ENCODE results near the gene PCBD2.

The PCBD2 gene

DNA sequence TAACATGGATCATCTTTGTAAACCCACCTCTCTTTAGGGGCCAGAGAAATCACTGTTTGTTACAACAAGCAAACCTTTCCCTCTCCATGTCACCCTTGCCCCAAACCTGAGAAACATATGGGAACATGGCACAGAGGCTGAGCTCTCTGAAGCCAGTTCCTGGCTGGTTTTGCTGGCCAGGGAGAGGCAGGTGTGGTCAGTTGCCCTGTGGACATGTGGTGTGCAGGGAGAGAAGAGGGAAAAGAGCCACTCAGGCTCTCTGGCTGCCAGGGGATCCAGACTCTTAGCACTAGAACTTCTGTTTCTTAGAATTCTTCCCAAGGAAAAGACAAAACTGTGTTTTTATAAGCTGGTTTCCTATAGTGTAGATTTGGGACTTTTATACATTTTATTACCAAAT is 58.2 kb downstream of the PCBD2 start:
- Histone ChIP-seq H3F3A (ENCODE audit: insufficient read depth, low read length) (no peaks in the 10 kb centered on the region), H3K9ac (ENCODE audit: low read length) (no peak overlapping the region), H3K9me2 (replicated peaks; ENCODE audit: insufficient read depth, low read length) (no peaks in the 10 kb centered on the region), H3K27ac (ENCODE audit: low read length) (no peak overlapping the region), H3K79me2 (ENCODE audit: low read length) (no peaks in the 10 kb centered on the region), H4K20me1 (ENCODE audit: insufficient read depth, low read length) (no peaks in the 10 kb centered on the region), H3K4me2 (ENCODE audit: low read depth, low read length) (no peak overlapping the region), H3K27me3 (replicated peaks; ENCODE audit: insufficient read depth, low read length) (no peaks in the 10 kb centered on the region), H3K36me3 (replicated peaks; ENCODE audit: insufficient read depth, low read length) (no peaks in the 10 kb centered on the region), H3K9me3 (replicated peaks; ENCODE audit: insufficient read depth, low read length) (no peaks in the 10 kb centered on the region), H3K4me1 (ENCODE audit: low read length) (0 out of 2 replicates have a peak, but pooled peaks cover 7% of the 10 kb centered on the region), H3K4me3 (ENCODE audit: low read length) (no peak overlapping the region), H2AFZ (ENCODE audit: low read length) (no peak overlapping the region)
- no peak for TF ChIP-seq EZH2 (optimal IDR thresholded peaks at IDR 0.05; ENCODE audit: low read depth, low read length)
- TF ChIP-seq EZH2phosphoT487 (IDR thresholded peaks at IDR 0.05; ENCODE audit: low read length), result no peak
- no peak for TF ChIP-seq CTCF (IDR thresholded peaks at IDR 0.05; ENCODE audit: low read length)
- no peak for DNase-seq

GRCh38 chr5:134964359-134965270 is 59.7 kb downstream of the PCBD2 start:
- no peak overlapping the region for H3K4me3 ChIP-seq (ENCODE audit: low read length)
- H3K36me3 ChIP-seq (replicated peaks; ENCODE audit: insufficient read depth, low read length), result no peaks in the 10 kb centered on the region
- DNase-seq, result no peak
- H3K79me2 ChIP-seq (ENCODE audit: low read length), result no peaks in the 10 kb centered on the region
- no peak overlapping the region for H2AFZ ChIP-seq (ENCODE audit: low read length)
- H3K9me2 ChIP-seq (replicated peaks; ENCODE audit: insufficient read depth, low read length), result no peaks in the 10 kb centered on the region
- H3K27me3 ChIP-seq (replicated peaks; ENCODE audit: insufficient read depth, low read length), result no peaks in the 10 kb centered on the region
- no peaks in the 10 kb centered on the region for H3F3A ChIP-seq (ENCODE audit: insufficient read depth, low read length)
- H3K4me2 ChIP-seq (ENCODE audit: low read depth, low read length), result no peak overlapping the region
- no peak overlapping the region for H3K9ac ChIP-seq (ENCODE audit: low read length)
- no peak overlapping the region for H3K27ac ChIP-seq (ENCODE audit: low read length)
- TF ChIP-seq EZH2 (optimal IDR thresholded peaks at IDR 0.05; ENCODE audit: low read depth, low read length) (no peak), CTCF (IDR thresholded peaks at IDR 0.05; ENCODE audit: low read length) (no peak), EZH2phosphoT487 (IDR thresholded peaks at IDR 0.05; ENCODE audit: low read length) (no peak)
- 0 out of 2 replicates have a peak, but pooled peaks cover 7% of the 10 kb centered on the region for H3K4me1 ChIP-seq (ENCODE audit: low read length)
- no peaks in the 10 kb centered on the region for H3K9me3 ChIP-seq (replicated peaks; ENCODE audit: insufficient read depth, low read length)
- no peaks in the 10 kb centered on the region for H4K20me1 ChIP-seq (ENCODE audit: insufficient read depth, low read length)

GRCh38 chr5:134965271-134965825 is 60.4 kb downstream of the PCBD2 start:
- no peak overlapping the region for H3K4me2 ChIP-seq (ENCODE audit: low read depth, low read length)
- peak; percentile 8 for DNase-seq
- no peak for TF ChIP-seq EZH2phosphoT487 (IDR thresholded peaks at IDR 0.05; ENCODE audit: low read length)
- TF ChIP-seq EZH2 (optimal IDR thresholded peaks at IDR 0.05; ENCODE audit: low read depth, low read length), result no peak
- TF ChIP-seq CTCF (IDR thresholded peaks at IDR 0.05; ENCODE audit: low read length), result no peak

More at GRCh38 chr5:134965271-134965825, 60.4 kb downstream of the PCBD2 start:
- Histone ChIP-seq H3K79me2 (ENCODE audit: low read length) (no peaks in the 10 kb centered on the region), H3F3A (ENCODE audit: insufficient read depth, low read length) (no peaks in the 10 kb centered on the region), H2AFZ (ENCODE audit: low read length) (no peak overlapping the region), H3K36me3 (replicated peaks; ENCODE audit: insufficient read depth, low read length) (no peaks in the 10 kb centered on the region), H3K27me3 (replicated peaks; ENCODE audit: insufficient read depth, low read length) (no peaks in the 10 kb centered on the region), H3K9me3 (replicated peaks; ENCODE audit: insufficient read depth, low read length) (no peaks in the 10 kb centered on the region), H3K27ac (ENCODE audit: low read length) (no peak overlapping the region), H3K4me1 (ENCODE audit: low read length) (0 out of 2 replicates have a peak, but pooled peaks cover 7% of the 10 kb centered on the region), H3K4me3 (ENCODE audit: low read length) (no peak overlapping the region), H3K9ac (ENCODE audit: low read length) (no peak overlapping the region), H4K20me1 (ENCODE audit: insufficient read depth, low read length) (no peaks in the 10 kb centered on the region), H3K9me2 (replicated peaks; ENCODE audit: insufficient read depth, low read length) (no peaks in the 10 kb centered on the region)
